Purkinje cell (primary cell): ENCODE results near the gene S100A5. TPM values are rescaled to one million over a fixed set of nuclear protein-coding genes. Genes with fewer than 3 reads are reported as not detected.

ENCODE experiments used
- polyA plus RNA-seq: library from polyadenylated mRNA; unstranded; fragments of >200 nt; fragmentation: Nextera tagmentation; gene quantifications from 2 replicates; pipeline ENCODE4 v1.2.1, GENCODE V29; 2014

S100A5 gene, protein sequence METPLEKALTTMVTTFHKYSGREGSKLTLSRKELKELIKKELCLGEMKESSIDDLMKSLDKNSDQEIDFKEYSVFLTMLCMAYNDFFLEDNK
- not detected in 2 replicates for polyA plus RNA-seq

DNA sequence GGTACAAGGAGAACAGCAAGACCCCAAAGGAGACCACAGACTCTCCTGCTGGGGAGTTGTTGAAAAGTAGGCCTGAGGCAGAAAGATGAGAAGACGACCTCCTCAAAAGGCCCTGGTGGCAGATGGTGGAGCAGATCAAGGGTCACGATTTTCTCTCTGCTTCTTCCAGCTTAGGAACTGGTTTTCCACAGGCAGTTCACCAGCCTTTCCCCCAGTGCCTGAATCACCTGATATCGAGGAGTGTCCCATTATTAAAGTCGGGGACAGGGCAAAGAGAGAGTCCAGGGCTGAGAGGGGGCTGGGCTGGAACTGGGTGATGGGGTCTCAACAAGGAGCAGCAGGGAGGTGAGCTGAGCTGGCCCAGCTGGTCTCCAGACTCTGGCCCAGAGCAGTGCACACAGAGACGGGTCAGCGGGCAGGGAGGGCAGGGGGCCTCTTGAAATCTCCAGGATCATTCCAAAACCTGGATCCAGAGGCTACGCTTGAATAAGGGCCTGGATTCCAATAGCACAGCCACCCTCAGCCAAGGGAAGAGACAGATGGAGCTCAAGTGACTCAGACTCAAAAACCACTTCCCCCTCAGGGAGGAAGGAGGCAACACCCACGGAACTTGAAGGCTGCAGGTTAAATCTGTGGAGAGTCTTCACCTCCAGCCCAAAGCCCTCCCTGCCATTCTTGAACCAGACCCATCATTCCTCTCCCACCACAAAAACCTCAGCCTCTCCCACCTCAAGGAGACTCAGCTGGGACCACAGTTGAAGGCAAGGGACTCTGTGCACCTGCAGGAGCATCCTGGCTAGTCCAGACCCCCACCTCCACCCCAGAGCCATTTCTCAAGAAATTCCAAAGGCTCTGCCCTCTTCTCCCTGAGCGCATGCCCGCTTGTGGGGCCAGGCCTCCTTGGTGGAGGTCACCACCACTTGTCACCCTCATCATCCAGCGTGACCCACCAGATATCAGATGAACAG, at the start of gene S100A5:
Gene S100A5 (minus strand): TSS at position 541 of the 968 bp plus-strand sequence. CDS start 743 bp downstream, outside the sequence.

DNA sequence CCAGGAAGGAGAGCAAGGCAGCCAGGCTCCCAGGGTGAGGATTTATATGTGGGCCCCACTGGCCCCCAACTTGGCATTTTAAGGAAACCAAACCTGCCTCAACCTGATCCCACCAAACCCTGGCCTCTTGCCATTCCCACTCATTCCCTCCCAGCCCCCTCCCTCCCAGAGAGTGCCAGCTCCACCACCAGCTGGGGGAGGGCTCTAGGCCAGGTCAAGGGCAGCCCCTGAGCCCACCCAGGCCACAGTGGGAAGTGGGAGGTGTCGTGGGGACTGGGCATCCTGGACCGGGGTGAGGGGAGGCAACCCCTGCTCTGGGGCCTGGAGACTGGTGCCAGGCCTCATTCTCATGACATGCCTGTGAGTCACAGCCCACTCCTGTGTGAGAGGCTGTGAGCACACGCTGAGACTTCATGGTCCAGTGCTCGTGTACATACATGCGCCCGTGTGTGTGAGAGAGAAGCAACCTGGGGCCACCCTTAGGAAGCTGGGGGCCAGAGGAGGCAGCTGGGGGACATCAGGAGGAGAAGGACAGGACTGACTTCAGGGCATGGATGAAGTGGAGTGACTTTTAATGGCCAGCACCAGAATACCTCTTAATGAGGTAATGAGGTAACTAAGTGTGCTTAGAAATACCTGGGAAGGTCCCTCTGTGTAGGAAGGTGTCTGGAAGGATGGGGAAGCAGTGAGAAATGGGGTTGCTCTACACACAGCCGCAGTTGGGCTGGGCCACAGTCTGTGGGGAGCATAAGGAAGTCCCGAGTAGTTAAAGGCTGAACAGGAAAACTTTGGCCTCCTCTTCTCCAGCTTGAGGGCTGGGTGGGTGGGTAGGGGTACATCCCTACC, 25.0 kb upstream of the S100A5 start, which contains the start of gene S100A2:
Gene S100A2 (minus strand): TSS at position 316 of the 846 bp plus-strand sequence. CDS start 1,967 bp downstream, outside the sequence.

DNA sequence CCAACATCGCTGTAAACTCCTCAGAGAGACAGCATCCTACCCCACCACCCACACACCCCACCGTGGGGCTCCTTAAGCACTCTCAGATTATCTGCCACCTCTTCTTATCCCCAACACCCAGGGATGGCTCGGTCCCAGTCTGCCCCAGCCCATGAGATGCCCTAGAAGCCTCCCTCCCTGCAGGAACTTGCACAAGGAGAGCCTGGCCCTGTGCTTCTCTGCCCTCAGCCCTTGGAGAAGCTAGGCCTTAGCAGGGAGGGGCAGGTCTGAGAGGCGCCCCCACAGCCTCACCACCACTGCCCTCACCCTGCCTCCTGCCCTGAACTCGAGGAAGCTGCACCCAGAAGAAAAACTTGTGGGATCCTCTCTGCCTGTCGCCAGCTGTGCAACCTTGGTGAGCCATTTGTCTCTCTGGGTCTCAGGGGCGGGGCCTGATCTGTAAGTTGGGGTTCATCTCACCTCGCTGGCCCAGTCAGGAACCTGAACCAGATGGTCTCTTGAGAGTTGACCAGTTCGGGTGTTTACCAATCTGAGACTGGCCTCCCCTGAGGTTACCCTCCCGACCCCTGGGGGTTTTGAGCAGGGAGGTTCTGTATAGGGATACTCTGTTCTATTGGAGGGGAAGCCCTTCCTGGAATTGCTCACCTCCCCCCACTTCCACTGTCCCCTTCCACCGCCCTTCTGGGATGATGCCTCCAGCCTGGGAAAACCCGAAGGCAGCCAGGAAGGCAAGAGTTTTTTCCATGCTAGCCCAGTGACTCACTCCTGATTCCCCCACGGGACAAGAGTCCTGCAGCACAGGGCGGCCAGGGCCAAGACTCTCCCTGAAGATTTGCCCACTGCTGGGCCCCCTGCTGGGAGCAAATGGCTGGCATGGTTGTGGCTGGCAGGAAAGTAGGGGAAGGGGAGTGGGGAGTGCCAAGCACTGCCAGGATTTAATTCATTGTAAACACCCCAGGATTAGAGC, 8.3 kb upstream of the S100A5 start, which contains the start of gene S100A3:
Gene S100A3 (minus strand): TSS at position 537 of the 967 bp plus-strand sequence. CDS start 773 bp downstream, outside the sequence.

DNA sequence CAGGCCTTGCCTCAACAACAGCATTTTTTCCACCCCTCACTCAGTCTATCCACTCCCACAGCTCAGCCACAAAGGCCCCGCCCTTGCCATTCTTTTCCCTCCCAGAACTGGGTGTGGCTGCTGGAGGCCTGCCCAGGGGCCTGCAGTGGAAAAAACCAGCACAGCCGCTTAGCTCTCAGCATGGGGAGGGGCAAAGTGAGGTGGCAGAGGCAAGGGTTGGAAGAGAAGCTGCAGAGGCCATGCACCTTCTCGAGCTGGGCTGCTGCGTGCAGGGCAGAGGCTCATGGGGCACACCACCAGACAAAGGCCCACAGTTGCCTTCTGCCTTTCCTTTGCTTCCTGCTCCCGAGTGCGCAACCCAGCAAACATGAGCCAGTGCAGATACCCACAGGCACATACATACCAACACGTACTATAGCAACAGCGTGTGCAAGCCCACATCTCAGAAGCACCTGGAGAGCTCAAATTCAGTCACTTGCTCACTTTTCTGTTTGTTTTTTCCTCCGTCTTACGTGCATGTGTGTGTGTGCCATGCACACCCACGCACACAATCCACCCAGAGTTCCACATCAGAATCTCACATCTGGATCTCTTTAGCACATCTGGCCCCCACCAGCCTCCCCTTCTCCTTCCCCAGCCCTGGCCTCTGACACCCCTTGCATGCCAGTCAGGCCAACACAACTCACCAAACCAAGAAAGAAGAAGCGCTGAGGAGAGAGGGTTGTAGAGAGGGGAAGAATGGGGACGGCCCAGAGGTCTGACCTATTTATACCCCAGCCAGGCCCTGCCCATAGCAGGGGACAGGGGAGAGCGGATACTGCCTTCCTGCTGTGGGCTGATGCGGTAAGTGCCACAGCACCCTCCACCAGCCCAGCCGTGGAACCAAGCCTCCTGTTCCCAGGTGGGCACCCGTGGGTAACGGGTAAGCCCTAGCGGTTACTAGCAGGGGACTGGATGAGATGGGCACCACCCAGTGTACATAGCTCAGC, 4.6 kb upstream of the S100A5 start, which contains the start of gene S100A4:
Gene S100A4 (minus strand): TSS at position 740 of the 989 bp plus-strand sequence. CDS start 1,012 bp downstream, outside the sequence.

DNA sequence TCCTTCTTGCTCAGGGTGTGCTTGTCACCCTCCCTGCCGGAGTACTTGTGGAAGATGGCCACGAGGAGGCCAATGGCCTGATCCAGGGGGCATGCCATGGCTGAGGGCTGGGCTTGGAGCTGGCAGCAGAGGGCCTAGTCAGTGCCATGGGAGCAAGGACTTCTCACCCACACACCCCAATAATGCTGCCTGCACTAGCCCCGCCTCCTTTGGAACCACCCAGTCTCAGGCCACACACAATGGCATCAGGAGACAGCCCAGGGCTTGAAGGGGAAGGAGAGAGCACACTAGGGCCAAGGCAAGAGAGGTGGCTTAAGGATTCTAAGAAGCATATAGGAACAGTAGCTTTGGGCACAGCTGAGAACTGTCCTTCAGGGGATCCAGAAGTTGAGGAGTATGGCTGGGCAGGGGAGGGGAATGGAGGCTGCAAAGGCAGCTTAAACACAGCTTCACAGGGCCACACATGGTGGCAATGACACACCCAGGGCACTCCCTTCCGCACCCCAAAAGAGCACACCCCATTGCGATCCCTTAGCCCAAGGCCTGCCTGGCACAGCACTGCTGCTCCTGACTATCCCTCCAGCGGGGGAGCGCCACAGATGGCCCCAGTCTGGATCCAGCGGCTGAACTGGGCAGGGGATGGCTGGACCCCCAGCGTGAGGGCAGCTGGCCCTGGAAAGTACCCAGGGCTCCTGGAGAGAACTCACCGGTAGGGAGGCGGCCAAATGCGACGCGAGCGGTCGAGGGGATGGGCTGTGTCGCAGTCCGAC, 5.3 kb downstream of the S100A5 start, which contains the start of gene S100A6:
Gene S100A6 (minus strand): TSS at position 750 of the 770 bp plus-strand sequence. CDS start 652 bp downstream, at position 98.

Other genes with a start within 250 kb of the S100A5 start
- not detected in 2 replicates for gene PGLYRP3, start 228.0 kb downstream of the S100A5 start, polyA plus RNA-seq
- gene PGLYRP4, start 192.1 kb downstream of the S100A5 start, polyA plus RNA-seq, result not detected in 2 replicates
- gene S100A9, start 183.1 kb downstream of the S100A5 start, polyA plus RNA-seq, result not detected in 2 replicates
- gene S100A12, start 165.3 kb downstream of the S100A5 start, polyA plus RNA-seq, result not detected in 2 replicates
- not detected in 2 replicates for gene S100A8, start 149.9 kb downstream of the S100A5 start, polyA plus RNA-seq
- not detected in 2 replicates for gene S100A7A, start 124.4 kb downstream of the S100A5 start, polyA plus RNA-seq
- not detected in 2 replicates for gene S100A7, start 80.3 kb downstream of the S100A5 start, polyA plus RNA-seq
- 19.2 and 39.7 TPM in 2 replicates for gene S100A6, start 4.9 kb downstream of the S100A5 start, polyA plus RNA-seq
- gene S100A4, start 4.9 kb upstream of the S100A5 start, polyA plus RNA-seq, result 1.2 and 2.7 TPM in 2 replicates
- not detected in 2 replicates for gene S100A3, start 8.3 kb upstream of the S100A5 start, polyA plus RNA-seq
- gene S100A2, start 24.9 kb upstream of the S100A5 start, polyA plus RNA-seq, result not detected in 2 replicates
- gene S100A16, start 72.2 kb upstream of the S100A5 start, polyA plus RNA-seq, result 4.3 and 12.6 TPM in 2 replicates
- gene S100A14, start 75.4 kb upstream of the S100A5 start, polyA plus RNA-seq, result not detected in 2 replicates
- 35.3 and 50.8 TPM in 2 replicates for gene S100A13, start 86.6 kb upstream of the S100A5 start, polyA plus RNA-seq
- gene S100A1, start 87.5 kb upstream of the S100A5 start, polyA plus RNA-seq, result not detected in 2 replicates
- 26.9 and 28.4 TPM in 2 replicates for gene CHTOP, start 93.1 kb upstream of the S100A5 start, polyA plus RNA-seq
- gene SNAPIN, start 117.8 kb upstream of the S100A5 start, polyA plus RNA-seq, result 43.2 and 43.3 TPM in 2 replicates
- 91.4 and 99.4 TPM in 2 replicates for gene ILF2, start 130.1 kb upstream of the S100A5 start, polyA plus RNA-seq
- gene NPR1, start 137.8 kb upstream of the S100A5 start, polyA plus RNA-seq, result 0.23 and 1.7 TPM in 2 replicates
- gene INTS3, start 187.1 kb upstream of the S100A5 start, polyA plus RNA-seq, result 12.1 and 16.4 TPM in 2 replicates
- 1.2 and 5.0 TPM in 2 replicates for gene SLC27A3, start 234.5 kb upstream of the S100A5 start, polyA plus RNA-seq